SK-N-SH (cell line): ENCODE measurements around the gene JMJD1C. TPM values are rescaled to one million over a fixed set of nuclear protein-coding genes. Genes with fewer than 3 reads are reported as not detected.
A peak's percentile ranks its signal among the peaks of the same experiment; 100 is the strongest.

Experiments
- CTCF ChIA-PET: fragments of 300-600, 350-600 bp; formaldehyde crosslinking; extraction: SDS; loops from one replicate; lab custom pipeline; 2021; lab: Yijun Ruan, JAX
- POLR2A ChIA-PET: fragments of 350-600 bp; sonication (Branson Sonifier 250); formaldehyde crosslinking; extraction: SDS; loops from one replicate; lab custom pipeline; 2020; ENCODE audit warnings: antibody characterized with exemption, inconsistent platforms; lab: Yijun Ruan, JAX
- DNase-seq: peaks from one replicate; pipeline ENCODE4 v3.0.0; 2012
- H2AFZ ChIP-seq: fragments of 200-600 bp; sonication (generic); 2 replicates; pipeline ENCODE4 v1.8.1; 2016; ENCODE audit warnings: antibody characterized with exemption, mild to moderate bottlenecking, low read depth
- H3F3A ChIP-seq: fragments of 200-600 bp; sonication (generic); replicated peaks from 2 replicates; pipeline ENCODE3; 2016; ENCODE audit warnings: antibody characterized with exemption, mild to moderate bottlenecking; ENCODE audit not compliant: insufficient read depth
- H3K27ac ChIP-seq, 2 experiments: fragments of 200-500 bp in 1 of 2; fragments of 200-600 bp in 1 of 2; sonication (Bioruptor generic) in 1 of 2; sonication (generic), shearing (Covaris generic) in 1 of 2; 2 replicates each; pipeline versions ENCODE4 v1.5.1 to v1.6.1; 2014 to 2016; ENCODE audit warnings: low read depth in 2 of 2, inconsistent platforms in 1 of 2, low read length in 1 of 2, mild to moderate bottlenecking in 1 of 2, mixed read lengths in 1 of 2
- H3K27me3 ChIP-seq: fragments of 200-600 bp; sonication (generic), shearing (Covaris generic); 2 replicates; pipeline ENCODE4 v1.6.1; 2016; ENCODE audit warnings: mixed run types; ENCODE audit not compliant: insufficient read depth
- H3K36me3 ChIP-seq, 2 experiments: fragments of 200-500 bp in 1 of 2; fragments of 200-600 bp in 1 of 2; sonication (Bioruptor generic) in 1 of 2; sonication (generic) in 1 of 2; replicated peaks in 1 of 2; 2 replicates each; pipeline versions ENCODE3 to v1.5.1; 2014 to 2016; ENCODE audit warnings: low read length in 1 of 2, mild to moderate bottlenecking in 1 of 2; ENCODE audit not compliant: insufficient read depth in 2 of 2, control insufficient read depth in 1 of 2
- H3K4me1 ChIP-seq, 2 experiments: fragments of 200-500 bp in 1 of 2; fragments of 200-600 bp in 1 of 2; sonication (Bioruptor generic) in 1 of 2; sonication (generic), shearing (Covaris generic) in 1 of 2; 2 replicates each; pipeline versions ENCODE4 v1.5.1 to v1.6.1; 2014 to 2016; ENCODE audit warnings: low read depth in 1 of 2, low read length in 1 of 2, mixed run types in 1 of 2; ENCODE audit not compliant: insufficient read depth in 2 of 2, control insufficient read depth in 1 of 2
- H3K4me2 ChIP-seq: fragments of 200-600 bp; sonication (generic), shearing (Covaris generic); 2 replicates; pipeline ENCODE4 v1.6.1; 2017; ENCODE audit warnings: mixed run types
- H3K4me3 ChIP-seq, 2 experiments: fragments of 200-500 bp in 1 of 2; fragments of 200-600 bp in 1 of 2; sonication (Bioruptor generic) in 1 of 2; sonication (generic), shearing (Covaris generic) in 1 of 2; 2 replicates each; pipeline versions ENCODE4 v1.5.1 to v1.8.1; 2014 to 2016; ENCODE audit warnings: low read depth in 2 of 2, inconsistent platforms in 1 of 2, low read length in 1 of 2, mild to moderate bottlenecking in 1 of 2, mixed read lengths in 1 of 2, moderate library complexity in 1 of 2
- H3K79me2 ChIP-seq: fragments of 200-600 bp; sonication (generic); 2 replicates; pipeline ENCODE4 v1.8.1; 2017; ENCODE audit warnings: mild to moderate bottlenecking; ENCODE audit not compliant: insufficient read depth
- H3K9ac ChIP-seq: fragments of 200-600 bp; sonication (generic); 2 replicates; pipeline ENCODE4 v1.6.1; 2017; ENCODE audit warnings: mixed run types
- H3K9me2 ChIP-seq: fragments of 200-600 bp; sonication (generic); 2 replicates; pipeline ENCODE4 v1.6.1; 2017; ENCODE audit warnings: mixed run types
- H3K9me3 ChIP-seq: fragments of 200-600 bp; sonication (generic); 2 replicates; pipeline ENCODE4 v1.6.1; 2017; ENCODE audit warnings: mixed run types, mild to moderate bottlenecking, moderate library complexity
- H4K20me1 ChIP-seq: fragments of 200-600 bp; sonication (generic); 2 replicates; pipeline ENCODE4 v1.6.1; 2017; ENCODE audit warnings: mild to moderate bottlenecking, mixed run types; ENCODE audit not compliant: insufficient read depth
- CTCF ChIP-seq: fragments of 200-600 bp; sonication (generic); IDR thresholded peaks from 2 replicates; pipeline ENCODE4 v1.6.1; 2017; ENCODE audit warnings: antibody characterized with exemption, mild to moderate bottlenecking, moderate library complexity
- EP300 ChIP-seq, 2 experiments: IDR thresholded peaks; 2 replicates each; pipeline versions ENCODE4 v1.4.0 to v1.6.1; 2012; ENCODE audit warnings: borderline replicate concordance in 1 of 2, low read depth in 1 of 2, low read length in 1 of 2
- FOSL2 ChIP-seq: IDR thresholded peaks from 2 replicates; pipeline ENCODE4 v1.4.0; 2012; ENCODE audit warnings: low read depth, mild to moderate bottlenecking, moderate library complexity, borderline replicate concordance
- FOXJ3 ChIP-seq: sonication (generic); formaldehyde crosslinking; IDR thresholded peaks from 2 replicates; pipeline ENCODE4 v1.5.1; 2020; ENCODE audit warnings: mild to moderate bottlenecking, missing genetic modification reagents
- FOXM1 ChIP-seq: IDR thresholded peaks from 2 replicates; pipeline ENCODE4 v1.4.0; 2012; ENCODE audit warnings: low read depth, mild to moderate bottlenecking
- GATA2 ChIP-seq: sonication (generic); formaldehyde crosslinking; IDR thresholded peaks from 2 replicates; pipeline ENCODE4 v1.5.0; 2020; ENCODE audit warnings: mild to moderate bottlenecking, missing genetic modification reagents
- MEF2A ChIP-seq: IDR thresholded peaks from 2 replicates; pipeline ENCODE4 v1.4.0; 2012; ENCODE audit warnings: low read depth, borderline replicate concordance
- MXI1 ChIP-seq: IDR thresholded peaks from 2 replicates; pipeline ENCODE4 v1.6.1; 2012; ENCODE audit warnings: mild to moderate bottlenecking, low read depth, low read length, improper control_type of control experiment
- NFIC ChIP-seq: IDR thresholded peaks from 2 replicates; pipeline ENCODE4 v1.4.0; 2012; ENCODE audit warnings: borderline replicate concordance
- PBX3 ChIP-seq: IDR thresholded peaks from 2 replicates; pipeline ENCODE4; 2012
- REST ChIP-seq: IDR thresholded peaks from 2 replicates; pipeline ENCODE4 v1.6.1; 2012; ENCODE audit warnings: mild to moderate bottlenecking, low read depth, low read length, moderate library complexity
- TEAD4 ChIP-seq: IDR thresholded peaks from 2 replicates; pipeline ENCODE4 v1.4.0; 2012; ENCODE audit warnings: mild to moderate bottlenecking, borderline replicate concordance; ENCODE audit not compliant: insufficient read depth
- WGBS: methylation state at CpG from one replicate; pipeline ENCODE4 v1.1.6; 2017; ENCODE audit warnings: low lambda C conversion rate; 5-methylcytosine and 5-hydroxymethylcytosine counted together
- polyA plus RNA-seq, 3 experiments: library from polyadenylated mRNA; depleted of rRNA; stranded (reverse); fragments of >200 nt; gene quantifications; 2 replicates each; pipeline ENCODE4 v1.2.3, GENCODE V29; 2012
- TF ChIP-seq, protein P1 (sequence below): IDR thresholded peaks from 2 replicates; pipeline ENCODE4 v1.4.0; 2012; ENCODE audit warnings: low read depth, borderline replicate concordance
- TF ChIP-seq, protein P2 (sequence below): fragments of 150-350 bp; IDR thresholded peaks from 2 replicates; pipeline ENCODE4 v1.6.1; 2016; ENCODE audit warnings: mild to moderate bottlenecking, low read depth, low read length

Gene JMJD1C
- polyA plus RNA-seq, 1 of the 3 experiments (the other 2 are of a cell fraction), result 11.7 TPM

- Histone ChIP-seq H3K4me1 (peaks cover 20 to 33% of the 10 kb centered on the region in 2 experiments; a peak in 3 of 4 replicates), H3K9me3 (no peaks in the 10 kb centered on the region), H3K9me2 (no peaks in the 10 kb centered on the region), H3K4me2 (no peak overlapping the region), H4K20me1 (peaks cover 39% of the 10 kb centered on the region), H3K36me3 (peaks cover 4 to 8% of the 10 kb centered on the region in 2 experiments), H3F3A (peaks cover 35% of the 10 kb centered on the region), H3K27ac (no peak overlapping the region), H3K79me2 (peaks cover 97% of the 10 kb centered on the region), H3K4me3 (no peak overlapping the region), H2AFZ (no peak overlapping the region), H3K9ac (no peak overlapping the region), H3K27me3 (no peaks in the 10 kb centered on the region)
- 93% methylated on average over 5 of the region's 5 CpGs for WGBS
- TF ChIP-seq GATA2 (no peak), MXI1 (no peak), REST (no peak), CTCF (no peak), FOSL2 (no peak)
- ChIA-PET POLR2A (no interaction called here), CTCF (no interaction called here)
- no peak for DNase-seq
Observed at GRCh38 chr10:63412304-63412703, 53.5 kb downstream of the JMJD1C start.

DNA sequence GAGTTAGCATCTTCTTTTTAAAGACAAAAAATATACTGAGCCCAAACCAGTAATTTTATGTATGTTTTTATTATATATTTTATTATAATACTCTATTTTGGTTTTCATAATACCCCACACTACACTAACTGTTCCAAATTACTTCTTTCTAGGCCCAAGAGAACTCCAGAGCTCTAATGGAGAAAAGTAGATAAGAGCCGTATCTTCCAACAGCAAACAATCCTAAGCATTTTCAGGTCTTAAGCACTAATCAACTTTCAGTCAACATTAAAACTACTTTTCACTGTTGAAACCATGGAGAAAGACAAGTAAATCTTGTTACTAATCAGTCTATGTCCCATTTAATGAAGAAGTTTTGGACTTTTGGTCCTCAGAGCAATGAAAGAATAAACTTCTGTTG, 55.1 kb downstream of the JMJD1C start:
- H3F3A ChIP-seq, result peaks cover 33% of the 10 kb centered on the region
- no peak overlapping the region for H3K4me2 ChIP-seq
- ChIA-PET POLR2A (no interaction called here), CTCF (no interaction called here)
- WGBS, result 88% methylated on average over 1 of the region's 1 CpG
- H3K36me3 ChIP-seq, result peaks cover 8 to 12% of the 10 kb centered on the region in 2 experiments
- H3K9me2 ChIP-seq, result no peaks in the 10 kb centered on the region
- no peaks in the 10 kb centered on the region for H3K9me3 ChIP-seq
- H3K27ac ChIP-seq, result peak overlapping the region in 1 of 2 experiments; percentile 71
- peaks cover 9 to 23% of the 10 kb centered on the region in 2 experiments; a peak in 3 of 4 replicates for H3K4me1 ChIP-seq
- H2AFZ ChIP-seq, result no peak overlapping the region
- H4K20me1 ChIP-seq, result peaks cover 22% of the 10 kb centered on the region
- peaks cover 97% of the 10 kb centered on the region for H3K79me2 ChIP-seq
- DNase-seq, result no peak
- H3K27me3 ChIP-seq, result no peaks in the 10 kb centered on the region
- no peak overlapping the region for H3K9ac ChIP-seq
- H3K4me3 ChIP-seq, result no peak overlapping the region
- TF ChIP-seq TEAD4 (no peak), MEF2A (no peak), FOXM1 (no peak), EP300 (IDR thresholded peaks at IDR 0.05; ENCODE audit: borderline replicate concordance in 1 of 2, low read depth in 1 of 2, low read length in 1 of 2) (no peak), FOXJ3 (CRISPR knock-in tag) (no peak), PBX3 (no peak), NFIC (no peak)
- TF ChIP-seq, protein P1, sequence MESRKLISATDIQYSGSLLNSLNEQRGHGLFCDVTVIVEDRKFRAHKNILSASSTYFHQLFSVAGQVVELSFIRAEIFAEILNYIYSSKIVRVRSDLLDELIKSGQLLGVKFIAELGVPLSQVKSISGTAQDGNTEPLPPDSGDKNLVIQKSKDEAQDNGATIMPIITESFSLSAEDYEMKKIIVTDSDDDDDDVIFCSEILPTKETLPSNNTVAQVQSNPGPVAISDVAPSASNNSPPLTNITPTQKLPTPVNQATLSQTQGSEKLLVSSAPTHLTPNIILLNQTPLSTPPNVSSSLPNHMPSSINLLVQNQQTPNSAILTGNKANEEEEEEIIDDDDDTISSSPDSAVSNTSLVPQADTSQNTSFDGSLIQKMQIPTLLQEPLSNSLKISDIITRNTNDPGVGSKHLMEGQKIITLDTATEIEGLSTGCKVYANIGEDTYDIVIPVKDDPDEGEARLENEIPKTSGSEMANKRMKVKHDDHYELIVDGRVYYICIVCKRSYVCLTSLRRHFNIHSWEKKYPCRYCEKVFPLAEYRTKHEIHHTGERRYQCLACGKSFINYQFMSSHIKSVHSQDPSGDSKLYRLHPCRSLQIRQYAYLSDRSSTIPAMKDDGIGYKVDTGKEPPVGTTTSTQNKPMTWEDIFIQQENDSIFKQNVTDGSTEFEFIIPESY, result no peak
- TF ChIP-seq, protein P2, sequence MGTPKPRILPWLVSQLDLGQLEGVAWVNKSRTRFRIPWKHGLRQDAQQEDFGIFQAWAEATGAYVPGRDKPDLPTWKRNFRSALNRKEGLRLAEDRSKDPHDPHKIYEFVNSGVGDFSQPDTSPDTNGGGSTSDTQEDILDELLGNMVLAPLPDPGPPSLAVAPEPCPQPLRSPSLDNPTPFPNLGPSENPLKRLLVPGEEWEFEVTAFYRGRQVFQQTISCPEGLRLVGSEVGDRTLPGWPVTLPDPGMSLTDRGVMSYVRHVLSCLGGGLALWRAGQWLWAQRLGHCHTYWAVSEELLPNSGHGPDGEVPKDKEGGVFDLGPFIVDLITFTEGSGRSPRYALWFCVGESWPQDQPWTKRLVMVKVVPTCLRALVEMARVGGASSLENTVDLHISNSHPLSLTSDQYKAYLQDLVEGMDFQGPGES, result no peak
